GM23248 (cell line): ENCODE data around the gene PITHD1. TPM values are rescaled to one million over a fixed set of nuclear protein-coding genes. Genes with fewer than 3 reads are reported as not detected.
"Not testable (repeated sequence)": the region's sequence is repeated elsewhere in the genome, so short reads cannot be mapped to it uniquely, and the experiment has no call there.

Source experiments
- DNase-seq: peaks from one replicate; pipeline ENCODE4 v3.0.0-alpha.2; 2015
- H2AFZ ChIP-seq: fragments of 200-600 bp; sonication (generic); 2 replicates; pipeline ENCODE4 v1.6.1; 2016; ENCODE audit warnings: antibody characterized with exemption
- H3F3A ChIP-seq: fragments of 200-600 bp; sonication (generic); 2 replicates; pipeline ENCODE4 v1.6.1; 2016; ENCODE audit warnings: mild to moderate bottlenecking, antibody characterized with exemption, mixed run types; ENCODE audit not compliant: insufficient read depth
- H3K27ac ChIP-seq: fragments of 200-600 bp; sonication (generic); 2 replicates; pipeline ENCODE4 v1.5.1; 2016; ENCODE audit warnings: mild to moderate bottlenecking
- H3K27me3 ChIP-seq: fragments of 200-600 bp; sonication (generic); replicated peaks from 2 replicates; pipeline ENCODE4 v1.6.1; 2016; ENCODE audit warnings: mild to moderate bottlenecking; ENCODE audit not compliant: insufficient read depth
- H3K36me3 ChIP-seq: fragments of 200-600 bp; sonication (generic); 2 replicates; pipeline ENCODE4 v1.6.1; 2016; ENCODE audit warnings: low read depth, mild to moderate bottlenecking
- H3K4me1 ChIP-seq: fragments of 200-600 bp; sonication (generic); 2 replicates; pipeline ENCODE4 v1.6.1; 2016; ENCODE audit warnings: mild to moderate bottlenecking; ENCODE audit not compliant: insufficient read depth
- H3K4me2 ChIP-seq: fragments of 200-600 bp; sonication (generic); one replicate; pipeline ENCODE4 v1.6.1; 2016; ENCODE audit warnings: mild to moderate bottlenecking; ENCODE audit not compliant: unreplicated experiment
- H3K4me3 ChIP-seq: fragments of 200-600 bp; sonication (generic); 2 replicates; pipeline ENCODE4 v1.5.1; 2016; ENCODE audit warnings: mild to moderate bottlenecking
- H3K79me2 ChIP-seq: fragments of 200-600 bp; sonication (generic); 2 replicates; pipeline ENCODE4 v1.6.1; 2016; ENCODE audit warnings: mild to moderate bottlenecking; ENCODE audit not compliant: insufficient read depth
- H3K9ac ChIP-seq: fragments of 200-600 bp; sonication (generic); 2 replicates; pipeline ENCODE4 v1.6.1; 2016; ENCODE audit warnings: mild to moderate bottlenecking
- H3K9me2 ChIP-seq: fragments of 200-600 bp; sonication (generic); 2 replicates; pipeline ENCODE4 v1.6.1; 2016; ENCODE audit warnings: mixed run types, mild to moderate bottlenecking, moderate library complexity; ENCODE audit not compliant: insufficient read depth
- H3K9me3 ChIP-seq: fragments of 200-600 bp; sonication (generic); one replicate; pipeline ENCODE4 v1.6.1; 2017; ENCODE audit warnings: low read depth
- H4K20me1 ChIP-seq: fragments of 200-600 bp; sonication (generic); 2 replicates; pipeline ENCODE4 v1.6.0; 2016; ENCODE audit not compliant: insufficient read depth
- EZH2 ChIP-seq: fragments of 200-600 bp; sonication (generic); IDR thresholded peaks from 2 replicates; pipeline ENCODE4 v1.6.1; 2018; ENCODE audit warnings: antibody characterized with exemption, mild to moderate bottlenecking; ENCODE audit not compliant: insufficient read depth, poor library complexity, severe bottlenecking
- EZH2phosphoT487 ChIP-seq: fragments of 200-600 bp; sonication (generic); IDR thresholded peaks from 2 replicates; pipeline ENCODE4 v1.6.1; 2018; ENCODE audit warnings: antibody characterized with exemption, moderate library complexity, mild to moderate bottlenecking, low read depth; ENCODE audit not compliant: insufficient read depth
- WGBS, 2 experiments: methylation state at CpG; one replicate each; pipeline ENCODE4 v1.1.6; 2015 to 2017; ENCODE audit warnings: low lambda C conversion rate in 2 of 2, low coverage in 1 of 2; ENCODE audit errors: missing lambda C conversion rate in 2 of 2; 5-methylcytosine and 5-hydroxymethylcytosine counted together
- in situ Hi-C: fragments of 300-500 bp; cut with MboI; formaldehyde crosslinking; loops from 2 replicates; pipeline ENCODE4 v1.15.0; 2020
- polyA plus RNA-seq: library from polyadenylated mRNA; unstranded; fragments of >200 nt; fragmentation: Nextera tagmentation; extraction: Ambion mirVana; gene quantifications from 2 replicates; pipeline ENCODE4 v1.2.1, GENCODE V29; 2016
- total RNA-seq: library from RNA; depleted of rRNA; stranded (reverse); fragments of >200 nt; shearing (Covaris generic); gene quantifications from 2 replicates; pipeline ENCODE4 v1.2.3, GENCODE V29; 2014

Gene PITHD1
- total and polyA plus RNA-seq, 2 experiments from 2014 or later = 38.4 to 51.0 TPM

DNA sequence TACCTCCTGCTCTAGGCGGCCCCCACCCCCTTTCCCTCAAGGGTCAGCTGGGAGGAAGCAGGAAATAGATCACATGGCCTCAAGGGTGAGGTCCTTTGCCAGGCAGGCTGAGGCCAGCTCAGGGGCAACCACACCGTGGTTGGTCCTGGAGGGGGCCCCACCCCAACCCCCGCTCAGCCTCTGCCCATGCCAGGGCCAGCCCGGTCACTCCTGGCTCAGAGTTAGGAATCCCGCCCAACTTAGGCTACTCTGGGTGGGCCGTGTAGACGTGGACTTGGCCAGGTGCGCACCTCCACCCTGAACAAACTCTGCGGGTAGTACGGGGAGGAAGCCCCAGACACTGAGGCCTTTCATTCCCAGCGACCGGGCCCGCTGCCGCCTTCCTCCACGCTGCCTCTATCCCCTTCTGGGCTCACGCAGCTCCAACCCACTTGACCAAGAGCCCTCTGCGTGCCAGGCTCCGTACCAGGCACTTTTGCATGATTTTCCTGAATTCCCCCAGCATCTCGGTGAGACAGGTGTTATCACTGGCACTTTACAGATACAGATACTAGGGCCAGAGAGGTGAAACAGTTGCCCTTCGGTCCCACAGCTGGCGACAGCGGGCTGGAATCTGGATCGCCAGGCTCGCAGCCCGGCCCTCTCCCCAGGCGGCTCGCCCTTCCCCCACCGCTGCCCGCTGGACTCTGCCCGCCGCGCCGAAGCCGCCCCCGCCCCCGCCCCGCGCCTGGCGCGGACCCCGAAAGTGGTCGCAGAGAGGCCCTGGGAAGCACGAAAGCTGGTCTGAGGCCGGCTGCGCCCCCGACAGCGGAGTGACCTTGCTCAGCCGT lies 21.6 kb downstream of the PITHD1 start:
- Histone ChIP-seq H2AFZ (peak overlapping the region; percentile 90), H4K20me1 (no peaks in the 10 kb centered on the region), H3K9me3 (no peaks in the 10 kb centered on the region), H3K79me2 (no peaks in the 10 kb centered on the region), H3K9ac (peak overlapping the region; percentile 82), H3K4me3 (peak overlapping the region; percentile 84), H3F3A (peaks cover 4% of the 10 kb centered on the region; the same call in 1 of the 2 replicates), H3K9me2 (no peaks in the 10 kb centered on the region), H3K27me3 (no peaks in the 10 kb centered on the region), H3K4me2 (peak overlapping the region; percentile 88), H3K27ac (peak overlapping the region; percentile 48), H3K36me3 (no peaks in the 10 kb centered on the region; the same call in 1 of the 2 replicates), H3K4me1 (peaks cover 7% of the 10 kb centered on the region; the same call in 1 of the 2 replicates)
- TF ChIP-seq EZH2 (no peak), EZH2phosphoT487 (no peak)
- 3 to 7% methylated on average over 28 to 45 of the region's 48 CpGs for WGBS, 2 experiments
- peak; percentile 52 for DNase-seq
- in situ Hi-C loops = no loop called here

DNA sequence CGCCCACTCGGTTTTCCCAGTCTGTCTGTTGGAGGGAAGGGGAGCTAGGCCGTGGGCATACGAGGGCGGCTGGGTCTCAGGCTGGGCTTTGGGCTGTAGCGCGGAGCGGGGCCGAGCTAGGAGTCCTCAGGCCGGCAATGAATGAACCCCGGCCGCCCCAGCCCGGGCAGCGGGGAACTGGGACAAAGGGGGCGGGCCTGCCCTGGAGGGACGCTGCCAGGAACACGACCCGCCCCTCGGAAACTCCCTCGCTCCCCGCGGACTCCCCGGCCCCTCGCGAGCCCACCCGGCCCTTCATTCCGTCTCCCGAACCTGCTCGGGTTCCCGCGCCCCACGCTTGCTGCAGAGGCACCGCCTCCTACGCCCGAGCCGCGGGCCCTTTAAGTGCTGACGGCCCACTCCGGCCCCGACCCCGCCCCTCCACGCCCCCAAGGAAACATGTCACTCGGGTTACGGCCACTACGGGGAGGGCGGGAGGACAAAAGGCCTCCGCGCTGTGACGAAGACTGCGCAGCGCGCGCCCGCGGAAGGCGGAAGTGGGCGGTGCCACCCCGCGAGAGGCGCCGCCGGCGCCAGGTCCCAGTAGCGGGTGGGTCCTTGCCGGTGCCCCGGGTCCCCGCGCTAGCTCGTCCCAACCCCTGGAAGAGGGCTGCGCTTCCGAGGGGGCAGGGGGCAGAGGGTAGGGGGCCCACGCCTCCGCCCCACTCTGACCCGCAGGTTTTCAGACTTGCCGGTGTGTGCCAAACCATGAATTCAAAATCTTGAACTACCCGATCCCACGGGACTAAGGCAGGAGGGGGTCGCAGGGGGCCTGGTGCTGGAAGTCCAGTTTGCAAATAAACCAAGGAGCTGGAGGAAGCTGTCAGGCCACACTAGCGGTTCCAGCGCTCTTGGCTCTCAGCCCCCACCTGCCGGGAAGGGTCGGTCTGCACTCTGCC lies 22.5 kb downstream of the PITHD1 start, which contains the start of gene GALE:
TSS of gene GALE (minus strand) at position 355 of the 938 bp plus-strand sequence. CDS start 1,747 bp downstream, outside the sequence.
- Histone ChIP-seq H3K27me3 (no peaks in the 10 kb centered on the region), H3K9me2 (no peaks in the 10 kb centered on the region), H3K27ac (peak within 1 kb of the TSS; percentile 48), H3K9me3 (no peaks in the 10 kb centered on the region), H3F3A (peaks cover 4% of the 10 kb centered on the region; the same call in 1 of the 2 replicates), H2AFZ (peak within 1 kb of the TSS; percentile 90), H3K79me2 (no peaks in the 10 kb centered on the region), H3K36me3 (no peaks in the 10 kb centered on the region), H3K4me1 (peaks cover 7% of the 10 kb centered on the region; the same call in 1 of the 2 replicates), H3K4me2 (peak within 1 kb of the TSS; percentile 88), H4K20me1 (no peaks in the 10 kb centered on the region), H3K4me3 (peak within 1 kb of the TSS; percentile 84), H3K9ac (peak within 1 kb of the TSS; percentile 82)
- TF ChIP-seq EZH2phosphoT487 = no peak
- in situ Hi-C loops = no loop called here
- peak; percentile 98 for DNase-seq
- 1 to 2% methylated on average over 51 to 82 of the region's 82 CpGs for WGBS, 2 experiments

DNA sequence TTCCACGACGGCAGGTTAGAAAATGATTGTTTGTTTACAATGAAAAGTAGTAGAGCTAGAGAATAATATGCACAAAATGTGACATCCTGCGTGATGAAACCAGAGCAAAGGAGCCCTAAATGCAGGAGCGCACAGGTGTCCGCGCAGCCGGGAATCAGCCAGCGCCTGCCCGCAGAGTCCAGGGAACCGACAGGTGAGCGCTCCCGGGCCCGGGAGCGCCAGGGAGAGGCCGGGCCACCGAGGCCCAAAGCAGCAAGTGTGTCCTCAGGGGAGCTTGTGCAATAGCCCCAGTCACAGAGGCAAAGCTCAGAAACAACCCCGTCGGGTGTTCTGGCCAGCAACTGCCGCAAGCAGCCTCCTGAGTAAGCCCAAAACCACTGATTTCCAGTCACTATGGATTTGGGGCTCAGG lies 23.1 kb downstream of the PITHD1 start:
- H3K9ac ChIP-seq = peak overlapping the region; percentile 82
- peak overlapping the region; percentile 87 for H3K4me2 ChIP-seq
- WGBS, 2 experiments = 30 to 31% methylated on average over 19 of the region's 19 CpGs
- peak overlapping the region; percentile 84 for H3K4me3 ChIP-seq
- peak overlapping the region; percentile 90 for H2AFZ ChIP-seq
- no peak overlapping the region for H3K27ac ChIP-seq
- TF ChIP-seq EZH2 (no peak), EZH2phosphoT487 (no peak)
- DNase-seq = peak; percentile 42
- H3K9me3 ChIP-seq = no peaks in the 10 kb centered on the region
- no peaks in the 10 kb centered on the region for H3K79me2 ChIP-seq
- no peaks in the 10 kb centered on the region for H4K20me1 ChIP-seq
- H3K9me2 ChIP-seq = no peaks in the 10 kb centered on the region
- H3K4me1 ChIP-seq = peaks cover 7% of the 10 kb centered on the region; the same call in 1 of the 2 replicates
- H3K27me3 ChIP-seq = no peaks in the 10 kb centered on the region
- H3F3A ChIP-seq = peaks cover 4% of the 10 kb centered on the region; the same call in 1 of the 2 replicates
- no peaks in the 10 kb centered on the region for H3K36me3 ChIP-seq
- in situ Hi-C loops = no loop called here

DNA sequence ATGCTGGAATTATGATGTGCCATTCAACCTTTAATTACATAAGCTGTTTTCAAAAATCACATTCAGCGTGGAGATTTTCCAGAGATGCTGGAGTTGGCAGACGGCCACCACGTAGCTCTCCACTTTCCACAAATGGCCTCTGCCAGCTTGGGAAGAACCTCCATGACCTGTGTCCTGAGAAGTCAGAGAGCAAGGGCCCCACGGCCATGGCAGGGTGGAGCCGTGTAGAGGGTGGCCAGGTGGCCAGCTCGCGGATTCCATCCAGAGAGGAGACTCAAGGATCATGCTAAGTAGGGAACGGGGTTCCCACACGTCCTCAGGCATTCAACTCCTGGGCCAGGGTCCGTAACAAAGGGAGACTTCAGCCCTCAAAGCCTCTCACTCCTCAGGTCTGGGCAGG lies 23.7 kb downstream of the PITHD1 start:
- Histone ChIP-seq H3K9ac (no peak overlapping the region), H3K9me3 (no peaks in the 10 kb centered on the region), H3K27ac (no peak overlapping the region), H3F3A (peaks cover 4% of the 10 kb centered on the region; the same call in 1 of the 2 replicates), H3K79me2 (no peaks in the 10 kb centered on the region), H3K4me2 (no peak overlapping the region), H3K9me2 (no peaks in the 10 kb centered on the region), H3K36me3 (no peaks in the 10 kb centered on the region), H3K27me3 (no peaks in the 10 kb centered on the region), H3K4me1 (peaks cover 7% of the 10 kb centered on the region; the same call in 1 of the 2 replicates), H3K4me3 (no peak overlapping the region), H2AFZ (no peak overlapping the region), H4K20me1 (no peaks in the 10 kb centered on the region)
- DNase-seq = no peak
- in situ Hi-C loops = no loop called here
- no peak for TF ChIP-seq EZH2
- no peak for TF ChIP-seq EZH2phosphoT487
- WGBS, 2 experiments = 67 to 71% methylated on average over 10 of the region's 10 CpGs

DNA sequence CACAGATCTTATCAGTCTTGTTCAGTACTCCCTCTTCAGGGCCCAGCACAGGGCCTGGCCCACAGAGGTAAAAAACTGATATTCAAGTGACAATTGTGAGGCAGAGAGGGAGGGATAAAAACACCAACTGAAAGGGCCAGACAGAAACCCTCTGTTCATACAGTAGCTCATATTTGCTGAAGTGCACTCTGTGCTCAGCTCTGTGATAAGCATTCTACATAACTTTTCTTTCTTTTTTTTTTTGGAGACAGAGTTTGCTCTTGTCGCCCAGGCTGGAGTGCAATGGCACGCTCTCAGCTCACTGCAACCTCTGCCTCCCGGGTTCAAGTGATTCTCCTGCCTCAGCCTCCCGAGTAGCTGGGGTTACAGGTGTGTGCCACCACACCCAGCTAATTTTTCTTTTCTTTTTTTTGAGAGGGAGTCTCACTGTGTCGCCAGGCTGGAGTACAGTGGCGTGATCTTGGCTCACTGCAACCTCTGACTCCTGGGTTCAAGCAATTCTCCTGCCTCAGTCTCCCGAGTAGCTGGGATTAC lies 24.7 kb downstream of the PITHD1 start:
- H3K4me2 ChIP-seq, in situ Hi-C loops, H3F3A ChIP-seq, H3K9me3 ChIP-seq, H3K4me1 ChIP-seq, H3K4me3 ChIP-seq, H4K20me1 ChIP-seq, H3K9me2 ChIP-seq, H3K36me3 ChIP-seq, H3K9ac ChIP-seq, H3K27me3 ChIP-seq, DNase-seq, H2AFZ ChIP-seq, H3K79me2 ChIP-seq, H3K27ac ChIP-seq: not testable (repeated sequence)
- 90 to 100% methylated on average over 3 to 7 of the region's 7 CpGs for WGBS, 2 experiments
